OCI-LY1 (cell line): ENCODE measurements around the gene TTC31.

Source experiments
- EZH2 ChIP-seq: fragments of 200-600 bp; sonication (generic), shearing (Covaris generic); IDR thresholded peaks from 2 replicates; pipeline ENCODE4 v1.8.0; 2017; ENCODE audit warnings: borderline replicate concordance, mixed run types, mild to moderate bottlenecking, antibody characterized with exemption, low read length, moderate library complexity, mixed read lengths
- TF ChIP-seq, protein P1 (sequence below): fragments of 200-600 bp; sonication (generic), shearing (Covaris generic); IDR thresholded peaks from 2 replicates; pipeline ENCODE4 v1.5.1; 2017; ENCODE audit warnings: mild to moderate bottlenecking, antibody characterized with exemption, low read length, moderate library complexity, mixed read lengths

DNA sequence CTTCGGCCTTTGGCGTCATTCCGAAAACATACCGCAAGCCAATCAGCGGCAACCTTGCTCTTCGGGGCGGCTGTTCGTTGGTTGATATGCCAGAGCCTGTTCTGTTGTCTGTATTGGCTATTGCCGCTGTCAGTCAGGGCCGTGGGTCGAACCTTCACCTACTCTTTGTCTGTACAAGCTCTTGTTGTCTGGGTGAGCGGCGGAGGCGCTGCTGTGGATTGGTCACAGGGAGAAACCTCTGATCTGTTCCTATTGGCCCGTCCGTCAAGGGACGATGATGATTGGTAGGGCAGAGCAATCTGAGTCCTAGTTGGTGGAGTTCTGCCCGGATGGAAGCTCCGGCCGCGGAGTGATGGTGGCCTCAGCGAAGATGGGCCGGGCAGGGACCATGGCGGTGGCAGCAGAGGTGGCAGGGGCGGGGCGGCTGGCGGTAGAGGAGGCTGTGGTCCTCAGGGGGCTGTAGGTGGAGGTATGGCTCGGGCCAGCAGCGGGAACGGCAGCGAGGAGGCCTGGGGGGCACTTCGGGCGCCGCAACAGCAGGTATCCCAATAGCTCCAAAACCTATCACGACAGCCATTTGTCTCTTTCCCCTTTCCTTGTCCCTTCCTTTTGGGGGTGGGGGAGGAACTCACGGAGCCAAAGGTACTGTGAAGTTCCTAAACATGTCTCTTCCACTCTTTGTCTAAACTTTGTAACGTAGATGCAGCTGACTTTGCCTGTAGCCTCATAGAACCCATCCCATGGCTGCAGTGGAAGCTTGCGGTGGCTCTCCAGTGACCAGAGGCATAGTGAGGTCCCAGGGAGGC, 24.5 kb upstream of the TTC31 start, which contains the start of gene WBP1:
- TF ChIP-seq, protein P1, sequence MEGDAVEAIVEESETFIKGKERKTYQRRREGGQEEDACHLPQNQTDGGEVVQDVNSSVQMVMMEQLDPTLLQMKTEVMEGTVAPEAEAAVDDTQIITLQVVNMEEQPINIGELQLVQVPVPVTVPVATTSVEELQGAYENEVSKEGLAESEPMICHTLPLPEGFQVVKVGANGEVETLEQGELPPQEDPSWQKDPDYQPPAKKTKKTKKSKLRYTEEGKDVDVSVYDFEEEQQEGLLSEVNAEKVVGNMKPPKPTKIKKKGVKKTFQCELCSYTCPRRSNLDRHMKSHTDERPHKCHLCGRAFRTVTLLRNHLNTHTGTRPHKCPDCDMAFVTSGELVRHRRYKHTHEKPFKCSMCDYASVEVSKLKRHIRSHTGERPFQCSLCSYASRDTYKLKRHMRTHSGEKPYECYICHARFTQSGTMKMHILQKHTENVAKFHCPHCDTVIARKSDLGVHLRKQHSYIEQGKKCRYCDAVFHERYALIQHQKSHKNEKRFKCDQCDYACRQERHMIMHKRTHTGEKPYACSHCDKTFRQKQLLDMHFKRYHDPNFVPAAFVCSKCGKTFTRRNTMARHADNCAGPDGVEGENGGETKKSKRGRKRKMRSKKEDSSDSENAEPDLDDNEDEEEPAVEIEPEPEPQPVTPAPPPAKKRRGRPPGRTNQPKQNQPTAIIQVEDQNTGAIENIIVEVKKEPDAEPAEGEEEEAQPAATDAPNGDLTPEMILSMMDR = no peak
- no peak for TF ChIP-seq EZH2
